Naive thymus-derived CD4-positive, alpha-beta T cell (primary cell): ENCODE results near the gene CAMTA1. TPM values are rescaled to one million over a fixed set of nuclear protein-coding genes. Genes with fewer than 3 reads are reported as not detected.

Experiments used
- ATAC-seq: fragments of 150-1000 bp; cut with Tn5 transposase; 2 replicates; pipeline ENCODE4 v1.10.0; 2021; ENCODE audit warnings: mild to moderate bottlenecking, moderate library complexity
- CTCF ChIA-PET: fragments of 350-600 bp; sonication (Branson Sonifier 250); formaldehyde crosslinking; loops from one replicate; lab custom pipeline; 2021; ENCODE audit warnings: antibody characterized with exemption; lab: Charles Lee
- POLR2A ChIA-PET: fragments of 350-600 bp; sonication (Branson Sonifier 250); formaldehyde crosslinking; loops from one replicate; lab custom pipeline; 2021; ENCODE audit warnings: antibody characterized with exemption, inconsistent platforms; lab: Charles Lee
- DNase-seq, 9 donors: peaks; one replicate each; pipeline versions ENCODE4 v3.0.0 to v3.0.0-alpha.2; 2020 to 2022; ENCODE audit warnings: mixed read lengths in 1 of 9
- H3K27ac ChIP-seq: one replicate; pipeline ENCODE4 v1.7.0; 2013; ENCODE audit warnings: mild to moderate bottlenecking, low read depth, low read length, moderate library complexity
- H3K27me3 ChIP-seq, 2 donors: one replicate each; pipeline ENCODE4 v1.7.0; 2013; ENCODE audit warnings: low read length in 2 of 2, mild to moderate bottlenecking in 2 of 2, moderate library complexity in 2 of 2; ENCODE audit not compliant: control insufficient read depth in 2 of 2, insufficient read depth in 2 of 2
- H3K36me3 ChIP-seq, 3 experiments: 1 replicate in 2 of 3; 2 replicates in 1 of 3; pipeline ENCODE4 v1.7.0; 2013; ENCODE audit warnings: low read length in 3 of 3, mild to moderate bottlenecking in 3 of 3, moderate library complexity in 1 of 3; ENCODE audit not compliant: insufficient read depth in 3 of 3, control insufficient read depth in 2 of 3
- H3K4me1 ChIP-seq, 2 donors: one replicate each; pipeline ENCODE4 v1.7.0; 2013; ENCODE audit warnings: low read length in 2 of 2, mild to moderate bottlenecking in 2 of 2, moderate library complexity in 1 of 2; ENCODE audit not compliant: control insufficient read depth in 2 of 2, insufficient read depth in 2 of 2
- H3K4me3 ChIP-seq: 2 replicates; pipeline ENCODE4 v1.7.0; 2013; ENCODE audit warnings: mild to moderate bottlenecking, low read length
- H3K9me3 ChIP-seq, 3 experiments: 1 replicate in 2 of 3; 2 replicates in 1 of 3; pipeline ENCODE4 v1.7.0; 2013; ENCODE audit warnings: low read length in 3 of 3; ENCODE audit not compliant: control insufficient read depth in 2 of 3
- H3K27ac Mint-ChIP-seq, 9 donors: one replicate each; pipeline ENCODE4 v1.8.0; 2020 to 2022; ENCODE audit warnings: mixed read lengths in 9 of 9, mild to moderate bottlenecking in 8 of 9, moderate library complexity in 5 of 9, inconsistent platforms in 2 of 9
- H3K27me3 Mint-ChIP-seq, 5 donors: one replicate each; pipeline ENCODE4 v1.8.0; 2021 to 2022; ENCODE audit warnings: mixed read lengths in 5 of 5, mild to moderate bottlenecking in 1 of 5
- H3K36me3 Mint-ChIP-seq, 5 donors: one replicate each; pipeline ENCODE4 v1.8.0; 2020 to 2022; ENCODE audit warnings: mixed read lengths in 5 of 5, mild to moderate bottlenecking in 3 of 5, inconsistent platforms in 1 of 5
- H3K4me1 Mint-ChIP-seq, 7 donors: one replicate each; pipeline ENCODE4 v1.8.0; 2020 to 2022; ENCODE audit warnings: mixed read lengths in 7 of 7, mild to moderate bottlenecking in 3 of 7, inconsistent platforms in 1 of 7
- H3K4me3 Mint-ChIP-seq, 10 donors: one replicate each; pipeline ENCODE4 v1.8.0; 2020 to 2022; ENCODE audit warnings: mild to moderate bottlenecking in 10 of 10, mixed read lengths in 10 of 10, moderate library complexity in 6 of 10, inconsistent platforms in 2 of 10
- H3K9me3 Mint-ChIP-seq, 11 donors: one replicate each; pipeline ENCODE4 v1.8.0; 2020 to 2022; ENCODE audit warnings: mixed read lengths in 11 of 11, mild to moderate bottlenecking in 4 of 11, inconsistent platforms in 1 of 11, moderate library complexity in 1 of 11
- intact Hi-C, 2 donors: fragments of 100-400 bp; cut with micrococcal nuclease; formaldehyde crosslinking; loops; one replicate each; pipeline ENCODE4 v1.15.1; 2023
- polyA plus RNA-seq, 2 donors: library from polyadenylated mRNA; unstranded; fragments of 300-500 nt; fragmentation: Illumina TruSeq; gene quantifications; one replicate each; pipeline ENCODE4 v1.2.3, GENCODE V29; 2021
- total RNA-seq, 6 experiments: library from RNA in 5 of 6; stranded (reverse) in 5 of 6; gene quantifications; 1 replicate in 5 of 6; 2 replicates in 1 of 6; pipeline ENCODE4 v1.2.3 and lab custom pipeline; 2021 to 2026

Gene CAMTA1
- total and polyA plus RNA-seq, 7 experiments from 2014 or later = 38.1 to 68.6 (median 42.6) TPM

DNA sequence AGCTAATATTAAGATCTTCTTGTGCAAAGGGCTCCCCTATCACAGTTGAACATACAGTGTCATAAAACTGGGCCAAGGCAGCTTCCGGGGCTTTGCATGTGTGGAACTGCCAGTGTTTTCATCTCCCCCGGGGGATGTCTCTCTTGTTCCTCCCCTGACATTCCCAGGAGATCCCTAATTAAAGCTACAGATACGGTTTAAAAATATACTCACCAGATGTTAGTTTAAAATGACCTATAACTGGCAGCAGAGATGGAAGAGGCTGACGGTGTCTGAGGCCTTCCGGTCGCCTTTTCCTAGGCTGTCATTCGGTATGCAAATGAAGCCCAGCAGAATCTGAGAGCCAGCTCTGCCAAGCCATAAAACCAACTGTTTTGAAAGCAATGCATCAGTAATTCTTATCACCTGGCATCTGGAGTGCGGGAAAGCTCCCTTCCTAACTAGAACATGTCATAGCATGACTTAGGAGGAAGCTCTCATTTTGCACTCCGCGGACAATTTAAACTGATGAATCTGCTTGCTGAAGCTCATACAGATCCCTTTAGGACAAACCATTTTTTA lies 549.3 kb downstream of the CAMTA1 start:
- CTCF ChIA-PET = no interaction called here
- Histone ChIP-seq H3K4me1 (no peaks in the 10 kb centered on the region), H3K27me3 (no peaks in the 10 kb centered on the region), H3K4me3 (no peak overlapping the region), H3K9me3 (no peaks in the 10 kb centered on the region), H3K27ac (no peak overlapping the region), H3K36me3 (no peaks in the 10 kb centered on the region)
- Mint-ChIP-seq H3K27ac (no peak overlapping the region), H3K4me1 (no peaks in the 10 kb centered on the region), H3K36me3 (no peaks in the 10 kb centered on the region), H3K27me3 (peaks cover 0 to 54% (median 16%) of the 10 kb centered on the region in 5 donors), H3K4me3 (no peak overlapping the region), H3K9me3 (peaks cover 0 to 2% (median 0%) of the 10 kb centered on the region in 11 donors)
- ATAC-seq (no peak), DNase-seq (no peak)
- intact Hi-C loops = no loop called here
- POLR2A ChIA-PET = no interaction called here

DNA sequence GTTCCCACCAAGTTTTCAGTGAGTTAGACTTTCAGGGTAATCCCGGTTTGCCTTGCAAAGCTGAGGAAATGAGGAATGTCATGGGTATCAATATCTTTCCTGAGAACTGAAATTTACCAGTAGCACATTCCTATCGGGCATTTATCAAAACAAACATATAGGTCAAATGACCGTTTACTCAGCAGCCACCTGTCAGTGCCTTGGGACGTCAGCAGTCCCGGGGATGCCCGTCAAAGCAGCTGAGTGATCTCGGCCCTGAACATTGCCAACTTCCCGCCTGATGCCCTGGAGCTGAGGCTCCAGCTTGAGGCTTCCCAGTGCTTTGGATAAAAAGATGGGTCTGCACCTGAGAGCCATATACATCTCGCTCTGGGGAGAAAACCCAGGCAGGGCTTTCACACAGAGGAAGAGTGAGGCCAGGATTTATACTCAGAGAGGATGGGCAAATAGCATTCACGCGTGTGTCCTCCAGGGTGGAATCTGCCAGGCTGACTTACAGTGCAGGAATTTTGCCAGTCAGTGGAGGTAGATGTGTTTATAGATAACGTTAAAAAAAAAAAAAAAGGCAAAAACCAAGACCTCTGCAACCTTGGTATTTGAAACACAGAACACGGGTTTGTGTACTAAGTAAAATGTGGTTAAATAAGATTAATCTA lies 550.1 kb downstream of the CAMTA1 start:
- Histone ChIP-seq H3K9me3 (no peaks in the 10 kb centered on the region), H3K27me3 (no peaks in the 10 kb centered on the region), H3K4me3 (no peak overlapping the region)

DNA sequence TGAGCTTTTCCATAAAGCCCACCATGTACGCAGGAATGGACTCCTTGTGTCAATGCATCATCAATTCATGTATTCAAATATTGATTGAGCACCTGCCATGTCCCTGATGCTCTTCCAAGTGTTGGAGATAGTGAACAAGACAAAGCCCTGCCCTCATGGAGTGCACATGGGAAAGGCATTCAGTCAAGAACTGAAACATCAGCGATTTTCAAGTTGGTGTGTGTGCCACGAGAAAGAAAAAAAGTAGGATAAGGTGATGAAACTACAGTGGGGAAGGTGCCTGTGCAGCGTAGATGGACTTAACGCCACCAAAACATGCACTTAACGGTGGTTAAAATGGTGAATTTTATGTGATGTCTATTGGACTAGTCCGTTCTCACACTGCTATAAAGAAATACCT lies 553.2 kb downstream of the CAMTA1 start:
- ChIA-PET POLR2A (no interaction called here), CTCF (no interaction called here)
- DNase-seq = no peak
- H3K4me1 ChIP-seq = no peaks in the 10 kb centered on the region
- no peaks in the 10 kb centered on the region for H3K36me3 Mint-ChIP-seq
- H3K9me3 ChIP-seq = no peaks in the 10 kb centered on the region
- no peak overlapping the region for H3K27ac Mint-ChIP-seq
- no peak overlapping the region for H3K4me3 ChIP-seq
- H3K4me3 Mint-ChIP-seq = no peak overlapping the region
- H3K27ac ChIP-seq = no peak overlapping the region
- no peaks in the 10 kb centered on the region for H3K36me3 ChIP-seq
- no peaks in the 10 kb centered on the region for H3K27me3 ChIP-seq
- no peaks in the 10 kb centered on the region for H3K4me1 Mint-ChIP-seq
- intact Hi-C loops = no loop called here
- H3K9me3 Mint-ChIP-seq = peaks cover 0 to 2% (median 0%) of the 10 kb centered on the region in 11 donors
- no peak for ATAC-seq
- H3K27me3 Mint-ChIP-seq = peaks cover 0 to 21% (median 6%) of the 10 kb centered on the region in 5 donors

More for the DNA sequence above, 550.1 kb downstream of the CAMTA1 start:
- no peak for ATAC-seq
- H3K4me1 ChIP-seq = no peaks in the 10 kb centered on the region
- H3K27ac Mint-ChIP-seq = no peak overlapping the region
- no peak overlapping the region for H3K27ac ChIP-seq
- intact Hi-C loops = no loop called here
- DNase-seq = no peak
- no peak overlapping the region for H3K4me3 Mint-ChIP-seq
- ChIA-PET POLR2A (no interaction called here), CTCF (no interaction called here)
- H3K36me3 ChIP-seq = no peaks in the 10 kb centered on the region
- H3K27me3 Mint-ChIP-seq = peaks cover 0 to 49% (median 12%) of the 10 kb centered on the region in 5 donors
- peaks cover 0 to 2% (median 0%) of the 10 kb centered on the region in 11 donors for H3K9me3 Mint-ChIP-seq
- no peaks in the 10 kb centered on the region for H3K36me3 Mint-ChIP-seq
- no peaks in the 10 kb centered on the region for H3K4me1 Mint-ChIP-seq

DNA sequence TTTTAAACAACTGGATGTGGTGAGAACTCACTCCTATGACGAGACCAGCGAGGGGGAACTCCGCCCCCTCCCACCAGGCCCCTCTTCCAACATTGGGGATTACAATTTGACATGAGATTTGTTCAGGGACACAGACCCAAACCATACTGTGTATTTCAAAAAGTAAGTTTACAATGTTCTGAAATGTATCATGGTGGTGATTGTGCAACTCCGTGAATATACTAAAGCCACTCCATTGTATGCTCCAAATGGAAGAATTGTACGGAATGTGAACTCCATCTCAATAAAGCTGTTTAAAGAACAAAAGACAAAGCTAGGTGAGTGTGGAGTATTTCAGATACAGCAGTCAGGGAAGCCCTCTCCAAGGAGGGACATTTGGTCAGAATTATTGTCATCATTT lies 553.8 kb downstream of the CAMTA1 start:
- intact Hi-C loops = no loop called here
- no peaks in the 10 kb centered on the region for H3K9me3 ChIP-seq
- Mint-ChIP-seq H3K36me3 (no peaks in the 10 kb centered on the region), H3K27ac (no peak overlapping the region), H3K27me3 (peaks cover 0 to 16% (median 1%) of the 10 kb centered on the region in 5 donors), H3K4me1 (no peaks in the 10 kb centered on the region), H3K4me3 (no peak overlapping the region), H3K9me3 (peaks cover 0 to 2% (median 0%) of the 10 kb centered on the region in 11 donors)
- CTCF ChIA-PET = no interaction called here
- H3K27ac ChIP-seq = no peak overlapping the region
- no peaks in the 10 kb centered on the region for H3K36me3 ChIP-seq
- no peak overlapping the region for H3K4me3 ChIP-seq
- ATAC-seq (no peak), DNase-seq (no peak)
- POLR2A ChIA-PET = no interaction called here
- H3K27me3 ChIP-seq = no peaks in the 10 kb centered on the region
- no peaks in the 10 kb centered on the region for H3K4me1 ChIP-seq

DNA sequence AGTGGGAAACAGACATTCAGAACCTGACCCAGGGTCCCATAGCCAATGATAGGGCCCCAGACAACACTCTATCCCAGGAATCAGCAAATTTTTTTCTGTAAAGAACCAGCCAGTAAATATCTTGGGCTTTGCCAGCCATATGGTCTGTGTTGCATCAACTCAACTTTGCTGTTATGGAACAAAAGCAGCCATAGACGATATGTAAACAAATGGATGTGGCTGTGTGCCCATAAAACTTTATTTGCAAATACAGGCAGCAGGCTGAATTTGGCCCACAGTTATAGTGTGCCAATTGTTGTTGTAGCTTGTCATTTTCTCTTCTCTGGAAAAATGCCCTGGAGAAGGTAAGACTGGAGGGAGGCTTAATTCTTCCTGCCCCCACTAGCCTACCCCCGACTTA lies 554.7 kb downstream of the CAMTA1 start:
- DNase-seq = no peak

DNA sequence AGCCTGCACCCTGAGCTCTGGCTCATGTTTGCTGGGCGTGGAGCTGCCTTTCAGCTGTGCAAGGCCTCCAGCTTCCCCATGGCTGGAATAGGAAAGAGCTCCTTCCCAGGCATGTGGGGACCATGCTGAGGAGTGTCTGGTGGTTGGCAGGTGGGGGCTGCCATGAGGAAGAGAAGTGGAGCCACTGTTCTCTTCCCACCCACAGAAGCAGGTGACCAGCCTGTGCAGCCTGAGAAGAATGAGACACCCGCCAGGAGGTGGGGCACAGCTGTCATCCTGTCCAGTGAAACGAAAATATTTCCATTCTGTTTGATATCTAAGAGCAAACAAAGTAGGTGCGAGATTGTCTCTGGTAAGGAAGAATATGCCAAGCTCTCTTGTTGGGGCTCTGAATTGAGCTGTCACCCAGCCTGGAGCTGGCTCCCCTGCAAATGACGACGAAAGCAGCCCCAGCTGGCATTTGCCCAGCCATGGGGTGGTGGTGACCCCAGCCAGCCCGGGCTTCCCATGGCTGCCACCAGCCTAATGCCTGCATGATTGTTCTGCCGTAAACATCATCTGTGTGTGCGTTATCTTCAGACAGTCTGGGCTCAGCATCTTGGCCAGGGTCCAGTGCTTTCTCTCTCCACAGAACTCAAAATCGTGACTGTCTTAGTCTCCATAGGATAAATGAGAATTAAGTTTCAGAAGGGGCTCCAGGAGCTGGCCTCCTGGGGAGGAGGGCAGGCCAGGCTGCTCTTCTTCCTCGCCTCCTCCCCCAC lies 556.1 kb downstream of the CAMTA1 start:
- Mint-ChIP-seq H3K9me3 (peaks cover 0 to 2% (median 0%) of the 10 kb centered on the region in 11 donors), H3K27me3 (peaks cover 0 to 6% (median 0%) of the 10 kb centered on the region in 5 donors), H3K27ac (no peak overlapping the region), H3K4me1 (no peaks in the 10 kb centered on the region), H3K36me3 (no peaks in the 10 kb centered on the region), H3K4me3 (no peak overlapping the region)
- Histone ChIP-seq H3K9me3 (no peaks in the 10 kb centered on the region), H3K27me3 (no peaks in the 10 kb centered on the region), H3K36me3 (no peaks in the 10 kb centered on the region), H3K4me1 (no peaks in the 10 kb centered on the region), H3K4me3 (no peak overlapping the region), H3K27ac (no peak overlapping the region)
- ATAC-seq (no peak), DNase-seq (no peak)
- POLR2A ChIA-PET = no interaction called here
- intact Hi-C loops = no loop called here
- CTCF ChIA-PET = no interaction called here

More for the DNA sequence above, 554.7 kb downstream of the CAMTA1 start:
- H3K27me3 Mint-ChIP-seq = peaks cover 0 to 7% (median 0%) of the 10 kb centered on the region in 5 donors
- no peak overlapping the region for H3K4me3 ChIP-seq
- no peaks in the 10 kb centered on the region for H3K9me3 ChIP-seq
- intact Hi-C loops = no loop called here
- H3K4me1 Mint-ChIP-seq = no peaks in the 10 kb centered on the region
- ATAC-seq = no peak
- no peak overlapping the region for H3K27ac Mint-ChIP-seq
- POLR2A ChIA-PET = no interaction called here
- H3K36me3 Mint-ChIP-seq = no peaks in the 10 kb centered on the region
- CTCF ChIA-PET = no interaction called here
- H3K4me1 ChIP-seq = no peaks in the 10 kb centered on the region
- H3K4me3 Mint-ChIP-seq = no peak overlapping the region
- H3K9me3 Mint-ChIP-seq = peaks cover 0 to 2% (median 0%) of the 10 kb centered on the region in 11 donors
- no peak overlapping the region for H3K27ac ChIP-seq
- H3K27me3 ChIP-seq = no peaks in the 10 kb centered on the region
- no peaks in the 10 kb centered on the region for H3K36me3 ChIP-seq
